ENCODE data around the gene NPVF.

NPVF gene

GRCh38 chr7:25194036-25194435, 34.2 kb downstream of the NPVF start:
- Histone ChIP-seq H3K4me1 (ENCODE audit: control insufficient read depth, insufficient read depth, low read length) (no peaks in the 10 kb centered on the region), H3K27ac (ENCODE audit: low read depth, low read length) (no peak overlapping the region), H3K9me3 (ENCODE audit: control insufficient read depth, insufficient read depth, low read length) (peaks cover 11% of the 10 kb centered on the region), H3K9ac (ENCODE audit: low read depth, low read length) (no peak overlapping the region), H3K4me3 (ENCODE audit: low read depth, low read length) (no peak overlapping the region), H3K27me3 (ENCODE audit: control insufficient read depth, insufficient read depth, low read length) (no peaks in the 10 kb centered on the region), H3K36me3 (ENCODE audit: control insufficient read depth, insufficient read depth, low read length) (no peaks in the 10 kb centered on the region)

- H3K9ac ChIP-seq (ENCODE audit: low read depth, low read length), result no peak overlapping the region
- no peak overlapping the region for H3K27ac ChIP-seq (ENCODE audit: low read depth, low read length)
- no peaks in the 10 kb centered on the region for H3K27me3 ChIP-seq (ENCODE audit: control insufficient read depth, insufficient read depth, low read length)
- H3K9me3 ChIP-seq (ENCODE audit: control insufficient read depth, insufficient read depth, low read length), result peaks cover 11% of the 10 kb centered on the region
- H3K36me3 ChIP-seq (ENCODE audit: control insufficient read depth, insufficient read depth, low read length), result no peaks in the 10 kb centered on the region
- no peak overlapping the region for H3K4me3 ChIP-seq (ENCODE audit: low read depth, low read length)
- H3K4me1 ChIP-seq (ENCODE audit: control insufficient read depth, insufficient read depth, low read length), result no peaks in the 10 kb centered on the region
Measured at GRCh38 chr7:25192043-25192442, 36.2 kb downstream of the NPVF start.

GRCh38 chr7:25189197-25189596, 39.1 kb downstream of the NPVF start:
- Histone ChIP-seq H3K36me3 (ENCODE audit: control insufficient read depth, insufficient read depth, low read length) (no peaks in the 10 kb centered on the region), H3K9me3 (ENCODE audit: control insufficient read depth, insufficient read depth, low read length) (no peaks in the 10 kb centered on the region), H3K4me1 (ENCODE audit: control insufficient read depth, insufficient read depth, low read length) (no peaks in the 10 kb centered on the region), H3K27me3 (ENCODE audit: control insufficient read depth, insufficient read depth, low read length) (no peaks in the 10 kb centered on the region), H3K4me3 (ENCODE audit: low read depth, low read length) (no peak overlapping the region), H3K27ac (ENCODE audit: low read depth, low read length) (no peak overlapping the region), H3K9ac (ENCODE audit: low read depth, low read length) (no peak overlapping the region)

- Histone ChIP-seq H3K27me3 (ENCODE audit: control insufficient read depth, insufficient read depth, low read length) (no peaks in the 10 kb centered on the region), H3K4me3 (ENCODE audit: low read depth, low read length) (no peak overlapping the region), H3K9ac (ENCODE audit: low read depth, low read length) (no peak overlapping the region), H3K27ac (ENCODE audit: low read depth, low read length) (no peak overlapping the region), H3K36me3 (ENCODE audit: control insufficient read depth, insufficient read depth, low read length) (no peaks in the 10 kb centered on the region), H3K9me3 (ENCODE audit: control insufficient read depth, insufficient read depth, low read length) (no peaks in the 10 kb centered on the region), H3K4me1 (ENCODE audit: control insufficient read depth, insufficient read depth, low read length) (no peaks in the 10 kb centered on the region)
Measured at GRCh38 chr7:25187932-25188331, 40.4 kb downstream of the NPVF start.

- no peaks in the 10 kb centered on the region for H3K27me3 ChIP-seq (ENCODE audit: control insufficient read depth, insufficient read depth, low read length)
- no peaks in the 10 kb centered on the region for H3K36me3 ChIP-seq (ENCODE audit: control insufficient read depth, insufficient read depth, low read length)
- no peak overlapping the region for H3K9ac ChIP-seq (ENCODE audit: low read depth, low read length)
- no peaks in the 10 kb centered on the region for H3K4me1 ChIP-seq (ENCODE audit: control insufficient read depth, insufficient read depth, low read length)
- H3K9me3 ChIP-seq (ENCODE audit: control insufficient read depth, insufficient read depth, low read length), result no peaks in the 10 kb centered on the region
- no peak overlapping the region for H3K4me3 ChIP-seq (ENCODE audit: low read depth, low read length)
- H3K27ac ChIP-seq (ENCODE audit: low read depth, low read length), result no peak overlapping the region
Measured at GRCh38 chr7:25186436-25186835, 41.9 kb downstream of the NPVF start.

- no peaks in the 10 kb centered on the region for H3K9me3 ChIP-seq (ENCODE audit: control insufficient read depth, insufficient read depth, low read length)
Measured at GRCh38 chr7:25181532-25181931, 46.8 kb downstream of the NPVF start.

GRCh38 chr7:25180946-25181345, 47.3 kb downstream of the NPVF start:
- H3K36me3 ChIP-seq (ENCODE audit: control insufficient read depth, insufficient read depth, low read length), result no peaks in the 10 kb centered on the region
- peaks cover 8% of the 10 kb centered on the region; the same call in 1 of the 2 replicates for H3K4me1 ChIP-seq (ENCODE audit: control insufficient read depth, insufficient read depth, low read length)
- H3K4me3 ChIP-seq (ENCODE audit: low read depth, low read length), result no peak overlapping the region
- H3K27me3 ChIP-seq (ENCODE audit: control insufficient read depth, insufficient read depth, low read length), result peaks cover 3% of the 10 kb centered on the region; the same call in 1 of the 2 replicates
- no peak overlapping the region for H3K27ac ChIP-seq (ENCODE audit: low read depth, low read length)
- H3K9ac ChIP-seq (ENCODE audit: low read depth, low read length), result no peak overlapping the region
- H3K9me3 ChIP-seq (ENCODE audit: control insufficient read depth, insufficient read depth, low read length), result no peaks in the 10 kb centered on the region

More at GRCh38 chr7:25181532-25181931, 46.8 kb downstream of the NPVF start:
- Histone ChIP-seq H3K4me3 (ENCODE audit: low read depth, low read length) (no peak overlapping the region), H3K27me3 (ENCODE audit: control insufficient read depth, insufficient read depth, low read length) (peaks cover 3% of the 10 kb centered on the region; the same call in 1 of the 2 replicates), H3K9ac (ENCODE audit: low read depth, low read length) (no peak overlapping the region), H3K4me1 (ENCODE audit: control insufficient read depth, insufficient read depth, low read length) (peaks cover 8% of the 10 kb centered on the region; the same call in 1 of the 2 replicates), H3K27ac (ENCODE audit: low read depth, low read length) (no peak overlapping the region), H3K36me3 (ENCODE audit: control insufficient read depth, insufficient read depth, low read length) (no peaks in the 10 kb centered on the region)

- Histone ChIP-seq H3K4me3 (ENCODE audit: low read depth, low read length) (peak overlapping the region; percentile 52), H3K27ac (ENCODE audit: low read depth, low read length) (no peak overlapping the region), H3K36me3 (ENCODE audit: control insufficient read depth, insufficient read depth, low read length) (no peaks in the 10 kb centered on the region), H3K4me1 (ENCODE audit: control insufficient read depth, insufficient read depth, low read length) (peaks cover 8% of the 10 kb centered on the region; the same call in 1 of the 2 replicates), H3K27me3 (ENCODE audit: control insufficient read depth, insufficient read depth, low read length) (peaks cover 3% of the 10 kb centered on the region; the same call in 1 of the 2 replicates), H3K9ac (ENCODE audit: low read depth, low read length) (no peak overlapping the region), H3K9me3 (ENCODE audit: control insufficient read depth, insufficient read depth, low read length) (no peaks in the 10 kb centered on the region)
Measured at GRCh38 chr7:25180592-25180923, 47.7 kb downstream of the NPVF start.

- Histone ChIP-seq H3K9me3 (ENCODE audit: control insufficient read depth, insufficient read depth, low read length) (no peaks in the 10 kb centered on the region), H3K27ac (ENCODE audit: low read depth, low read length) (peak overlapping the region; percentile 88), H3K4me3 (ENCODE audit: low read depth, low read length) (peak overlapping the region; percentile 85), H3K27me3 (ENCODE audit: control insufficient read depth, insufficient read depth, low read length) (peaks cover 3% of the 10 kb centered on the region; the same call in 1 of the 2 replicates), H3K4me1 (ENCODE audit: control insufficient read depth, insufficient read depth, low read length) (peaks cover 8% of the 10 kb centered on the region; the same call in 1 of the 2 replicates), H3K36me3 (ENCODE audit: control insufficient read depth, insufficient read depth, low read length) (no peaks in the 10 kb centered on the region), H3K9ac (ENCODE audit: low read depth, low read length) (peak overlapping the region; percentile 38; the same call in 1 of the 2 replicates)
Measured at GRCh38 chr7:25179771-25180591, 48.3 kb downstream of the NPVF start.

GRCh38 chr7:25179325-25179724, 49.0 kb downstream of the NPVF start:
- peak overlapping the region; percentile 38; the same call in 1 of the 2 replicates for H3K9ac ChIP-seq (ENCODE audit: low read depth, low read length)
- H3K27me3 ChIP-seq (ENCODE audit: control insufficient read depth, insufficient read depth, low read length), result peaks cover 3% of the 10 kb centered on the region; the same call in 1 of the 2 replicates
- no peaks in the 10 kb centered on the region for H3K36me3 ChIP-seq (ENCODE audit: control insufficient read depth, insufficient read depth, low read length)
- peak overlapping the region; percentile 85 for H3K4me3 ChIP-seq (ENCODE audit: low read depth, low read length)
- peaks cover 8% of the 10 kb centered on the region; the same call in 1 of the 2 replicates for H3K4me1 ChIP-seq (ENCODE audit: control insufficient read depth, insufficient read depth, low read length)
- no peaks in the 10 kb centered on the region for H3K9me3 ChIP-seq (ENCODE audit: control insufficient read depth, insufficient read depth, low read length)
- H3K27ac ChIP-seq (ENCODE audit: low read depth, low read length), result peak overlapping the region; percentile 88
